Choroid plexus epithelial cell (primary cell): Measurements from ENCODE around the gene KASH5.
A peak's percentile ranks its signal among the peaks of the same experiment; 100 is the strongest.

ENCODE experiments used
- DNase-seq: peaks from one replicate; pipeline ENCODE4 v3.0.0-alpha.2; 2010; ENCODE audit warnings: low read depth
- H3K4me3 ChIP-seq: 2 replicates; pipeline ENCODE4 v1.5.1; 2011; ENCODE audit warnings: low read depth, mild to moderate bottlenecking, control low read depth, low read length, moderate library complexity
- TF ChIP-seq, protein P1 (sequence below): conservative IDR thresholded peaks from 2 replicates; pipeline ENCODE4 v1.5.1; 2011; ENCODE audit warnings: low read depth, mild to moderate bottlenecking, control low read depth, inconsistent platforms, low read length, moderate library complexity

The KASH5 gene

DNA sequence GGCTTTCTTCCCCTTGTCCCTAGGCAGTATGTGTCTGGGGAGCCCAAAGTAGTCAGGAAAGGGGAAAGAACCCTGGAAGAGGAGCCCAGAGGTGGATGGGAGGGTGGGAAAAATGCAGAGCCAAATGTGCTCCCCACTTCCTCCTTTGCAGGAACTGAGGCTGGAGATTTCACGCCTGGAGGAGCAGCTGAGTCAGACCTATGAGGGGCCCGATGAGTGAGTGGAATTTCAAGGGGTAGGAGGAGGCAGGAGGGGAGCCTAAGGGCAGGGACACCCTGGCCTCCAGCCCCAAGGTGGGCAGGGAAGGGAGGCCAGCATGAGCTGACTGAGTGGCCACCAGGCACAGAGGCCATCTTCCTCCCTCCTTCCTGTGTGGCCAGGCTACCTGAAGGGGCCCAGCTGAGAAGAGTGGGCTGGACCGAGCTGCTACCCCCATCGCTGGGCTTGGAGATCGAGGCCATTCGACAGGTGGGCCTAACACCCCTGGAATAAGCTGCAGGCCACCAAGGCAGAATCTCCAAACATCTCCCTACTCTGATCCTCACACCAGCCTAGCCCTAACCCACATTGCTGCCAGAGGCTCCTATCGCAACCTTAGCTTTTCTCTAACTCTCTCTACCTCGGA is 20.9 kb downstream of the KASH5 start:
- DNase-seq, result no peak
- no peak overlapping the region for H3K4me3 ChIP-seq
- TF ChIP-seq, protein P1, sequence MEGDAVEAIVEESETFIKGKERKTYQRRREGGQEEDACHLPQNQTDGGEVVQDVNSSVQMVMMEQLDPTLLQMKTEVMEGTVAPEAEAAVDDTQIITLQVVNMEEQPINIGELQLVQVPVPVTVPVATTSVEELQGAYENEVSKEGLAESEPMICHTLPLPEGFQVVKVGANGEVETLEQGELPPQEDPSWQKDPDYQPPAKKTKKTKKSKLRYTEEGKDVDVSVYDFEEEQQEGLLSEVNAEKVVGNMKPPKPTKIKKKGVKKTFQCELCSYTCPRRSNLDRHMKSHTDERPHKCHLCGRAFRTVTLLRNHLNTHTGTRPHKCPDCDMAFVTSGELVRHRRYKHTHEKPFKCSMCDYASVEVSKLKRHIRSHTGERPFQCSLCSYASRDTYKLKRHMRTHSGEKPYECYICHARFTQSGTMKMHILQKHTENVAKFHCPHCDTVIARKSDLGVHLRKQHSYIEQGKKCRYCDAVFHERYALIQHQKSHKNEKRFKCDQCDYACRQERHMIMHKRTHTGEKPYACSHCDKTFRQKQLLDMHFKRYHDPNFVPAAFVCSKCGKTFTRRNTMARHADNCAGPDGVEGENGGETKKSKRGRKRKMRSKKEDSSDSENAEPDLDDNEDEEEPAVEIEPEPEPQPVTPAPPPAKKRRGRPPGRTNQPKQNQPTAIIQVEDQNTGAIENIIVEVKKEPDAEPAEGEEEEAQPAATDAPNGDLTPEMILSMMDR, result no peak

DNA sequence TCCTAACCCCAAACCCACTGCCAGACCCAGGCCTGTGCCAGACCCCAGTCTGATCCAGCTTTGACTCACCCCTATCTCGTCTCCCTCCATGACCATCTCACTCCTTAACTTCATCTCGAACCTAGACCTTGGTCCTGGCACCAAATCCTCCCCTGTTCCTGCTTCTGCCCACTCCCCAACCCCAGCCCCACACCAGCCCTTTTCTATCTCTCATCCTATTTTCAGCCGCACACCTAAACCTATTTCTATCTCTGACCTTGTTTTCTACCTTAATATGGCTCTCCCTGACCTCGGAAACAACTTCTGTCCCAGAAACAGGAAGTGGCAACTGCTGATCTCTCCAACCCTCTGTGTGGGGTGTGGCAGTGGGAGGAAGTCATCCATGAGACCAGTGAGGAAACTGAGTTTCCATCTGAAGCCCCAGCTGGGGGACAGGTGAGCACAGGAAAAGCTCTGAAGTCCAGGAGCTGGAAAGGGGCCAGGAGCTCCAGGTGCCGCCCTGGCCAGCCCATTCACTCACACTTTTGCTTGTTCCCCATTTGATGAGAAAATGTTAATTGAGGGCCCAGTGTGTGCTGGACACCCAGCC is 21.5 kb downstream of the KASH5 start:
- TF ChIP-seq, protein P1, result no peak
- H3K4me3 ChIP-seq, result no peak overlapping the region
- no peak for DNase-seq

DNA sequence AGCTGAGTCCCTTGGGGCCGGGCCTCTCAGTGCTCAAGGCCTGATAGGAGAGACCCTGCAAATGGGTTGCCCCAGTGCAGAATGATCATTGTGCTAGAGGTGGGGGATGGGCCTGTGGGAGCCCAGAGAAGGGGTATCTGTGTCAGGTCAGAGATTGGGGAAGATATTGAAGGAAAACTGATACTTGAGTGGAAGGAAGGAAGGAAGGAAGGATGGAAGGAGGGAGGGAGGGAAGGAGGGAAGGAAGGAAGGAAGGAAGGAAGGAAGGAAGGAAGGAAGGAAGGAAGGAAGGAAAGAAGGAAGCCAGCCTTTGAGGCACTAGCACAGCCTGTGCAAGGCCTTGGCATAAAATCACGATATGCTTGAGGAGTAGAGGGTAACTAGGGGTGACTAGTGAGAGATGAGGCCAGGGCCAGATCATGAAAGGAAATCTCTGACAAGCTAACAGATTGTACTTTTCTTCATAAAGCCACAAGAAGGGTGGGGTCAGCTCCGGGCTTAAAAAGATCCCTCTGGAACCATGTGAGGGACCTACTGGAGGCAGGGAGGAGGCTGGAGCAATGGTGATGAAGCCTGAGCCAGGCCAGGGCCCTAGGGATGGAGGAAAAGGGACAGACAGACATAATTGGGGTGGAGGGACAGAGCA is 23.8 kb downstream of the KASH5 start:
- TF ChIP-seq, protein P1, result no peak
- DNase-seq, result no peak

DNA sequence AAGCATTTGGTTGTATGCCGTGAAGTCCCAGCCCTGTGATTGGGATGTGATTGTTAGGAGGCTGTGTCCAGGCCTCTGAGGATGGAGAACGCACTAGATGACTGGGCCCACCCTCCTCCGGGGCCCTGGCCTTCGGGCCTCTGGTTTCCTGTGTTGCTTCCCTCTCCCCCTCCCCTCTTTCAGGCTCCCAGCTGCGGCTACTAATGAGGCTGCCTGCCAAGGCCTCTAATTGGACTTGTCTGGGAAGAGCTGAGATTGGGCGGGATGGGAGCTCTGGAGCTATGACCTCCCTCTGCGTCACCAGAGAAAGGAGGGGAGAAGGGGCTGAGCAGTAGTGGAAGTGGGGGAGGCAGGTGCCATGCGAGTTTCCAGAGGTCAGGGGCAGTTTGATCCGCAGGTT is 25.3 kb downstream of the KASH5 start:
- no peak for DNase-seq
- TF ChIP-seq, protein P1, result no peak
- no peak overlapping the region for H3K4me3 ChIP-seq

More for the DNA sequence above, 23.8 kb downstream of the KASH5 start:
- H3K4me3 ChIP-seq, result no peak overlapping the region

DNA sequence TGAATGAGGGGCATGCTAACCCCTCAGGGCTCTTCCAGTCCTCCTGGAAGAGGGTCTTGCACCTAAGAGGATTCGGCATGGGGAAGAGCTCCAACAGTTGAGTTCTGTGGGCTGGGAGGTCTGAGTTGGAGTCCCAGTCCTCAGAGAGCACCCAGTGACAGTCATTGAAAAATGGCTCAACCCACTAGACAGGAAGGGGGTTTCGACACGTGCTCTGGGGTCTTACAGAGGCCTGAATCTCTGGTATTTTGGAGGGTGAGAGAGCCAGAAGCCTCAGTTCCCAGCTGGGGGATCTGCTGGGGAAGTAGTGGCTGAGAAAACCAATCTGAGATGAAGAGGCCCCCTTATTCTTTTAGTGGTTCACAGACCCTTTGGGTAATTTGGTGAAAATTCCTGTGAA is 26.2 kb downstream of the KASH5 start:
- TF ChIP-seq, protein P1, result no peak
- DNase-seq, result no peak
- H3K4me3 ChIP-seq, result no peak overlapping the region

DNA sequence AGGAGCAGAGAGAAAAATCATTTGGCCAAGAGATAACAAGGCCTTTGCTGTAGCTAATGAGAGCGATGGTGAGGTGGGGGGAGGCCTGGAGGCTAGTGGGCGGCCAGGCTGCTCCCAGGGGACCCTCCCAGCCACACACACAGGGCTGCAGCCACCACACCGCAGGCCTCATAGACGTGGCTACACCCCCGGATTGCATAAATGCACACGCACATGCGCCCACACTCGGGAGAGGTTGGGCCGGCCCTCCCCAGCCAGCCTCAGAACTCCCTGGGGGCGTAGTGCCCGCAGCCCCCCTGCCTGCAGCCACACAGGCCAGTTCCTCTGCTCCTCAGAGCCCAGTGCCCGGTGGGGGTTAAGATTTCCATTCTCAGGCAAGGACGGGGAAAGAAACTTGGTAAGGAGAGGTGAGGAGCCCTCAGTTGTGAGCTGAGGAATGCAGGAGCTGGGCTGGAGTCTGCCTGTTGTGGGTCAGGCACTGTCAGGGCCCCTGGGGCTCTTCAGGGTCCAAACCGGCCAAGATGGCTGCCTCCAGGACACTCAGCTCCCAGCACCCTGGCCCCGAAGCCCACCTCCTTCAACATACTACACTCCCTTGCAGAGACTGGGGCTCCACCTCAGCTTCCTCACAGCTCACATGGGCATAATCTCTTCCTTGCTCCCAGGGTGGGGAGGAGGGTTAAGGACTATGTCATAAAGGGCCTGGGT is 27.2 kb downstream of the KASH5 start:
- no peak overlapping the region for H3K4me3 ChIP-seq
- TF ChIP-seq, protein P1, result no peak
- DNase-seq, result peak; percentile 9
